GM18909 (cell line): Measurements from ENCODE around the gene C22orf31.

Experiments
- ATAC-seq: cut with Tn5 transposase; IDR thresholded peaks from one replicate; pipeline ENCODE4 v1.9.1; 2021; ENCODE audit warnings: mild to moderate bottlenecking; ENCODE audit not compliant: unreplicated experiment, poor library complexity

The C22orf31 gene

GRCh38 chr22:29082826-29083545 lies 21.4 kb upstream of the C22orf31 start:
- ATAC-seq: no peak

GRCh38 chr22:29081517-29082236 lies 20.0 kb upstream of the C22orf31 start:
- ATAC-seq: no peak

DNA sequence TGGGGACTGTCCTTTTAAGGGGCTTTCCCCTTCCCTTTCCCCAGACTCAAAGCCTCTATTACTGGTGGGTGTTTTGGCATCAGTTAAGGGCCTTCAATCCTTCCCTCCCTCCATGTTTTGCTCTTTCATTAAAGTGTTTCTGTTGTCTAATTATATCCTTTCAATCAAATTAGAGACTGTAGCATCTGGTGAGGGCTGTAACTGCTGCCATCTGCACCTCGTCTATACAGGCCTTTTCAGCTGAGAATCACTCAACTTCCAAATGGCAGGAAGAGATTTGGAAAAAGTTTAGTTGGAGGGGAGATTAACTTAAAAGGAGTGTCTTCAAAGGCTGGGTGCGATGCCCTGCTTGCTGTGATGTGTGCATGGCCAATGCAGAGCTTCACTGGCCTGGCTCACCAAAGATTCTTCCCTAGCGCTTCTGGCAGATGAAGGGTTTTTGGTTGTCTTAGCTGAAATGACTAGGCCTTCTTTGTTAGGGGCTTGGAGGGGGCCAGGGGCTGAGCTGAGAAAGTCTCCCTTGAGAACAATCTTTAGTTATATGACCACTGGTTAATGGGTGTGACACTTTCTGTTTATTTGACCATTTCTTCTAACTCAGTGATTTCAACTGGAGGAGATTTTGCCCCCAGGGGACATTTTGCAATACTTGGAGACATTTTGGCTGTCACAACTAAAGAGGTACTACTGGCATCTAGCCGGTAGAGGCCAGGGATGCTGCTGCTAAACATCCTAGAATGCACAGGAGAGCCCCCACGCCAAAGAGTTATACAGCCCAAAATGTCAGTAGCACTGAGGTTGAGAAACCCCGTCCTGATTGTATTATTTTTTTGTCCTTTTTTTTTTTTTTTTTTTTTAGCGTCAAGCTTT lies 18.7 kb upstream of the C22orf31 start:
- ATAC-seq: no peak

DNA sequence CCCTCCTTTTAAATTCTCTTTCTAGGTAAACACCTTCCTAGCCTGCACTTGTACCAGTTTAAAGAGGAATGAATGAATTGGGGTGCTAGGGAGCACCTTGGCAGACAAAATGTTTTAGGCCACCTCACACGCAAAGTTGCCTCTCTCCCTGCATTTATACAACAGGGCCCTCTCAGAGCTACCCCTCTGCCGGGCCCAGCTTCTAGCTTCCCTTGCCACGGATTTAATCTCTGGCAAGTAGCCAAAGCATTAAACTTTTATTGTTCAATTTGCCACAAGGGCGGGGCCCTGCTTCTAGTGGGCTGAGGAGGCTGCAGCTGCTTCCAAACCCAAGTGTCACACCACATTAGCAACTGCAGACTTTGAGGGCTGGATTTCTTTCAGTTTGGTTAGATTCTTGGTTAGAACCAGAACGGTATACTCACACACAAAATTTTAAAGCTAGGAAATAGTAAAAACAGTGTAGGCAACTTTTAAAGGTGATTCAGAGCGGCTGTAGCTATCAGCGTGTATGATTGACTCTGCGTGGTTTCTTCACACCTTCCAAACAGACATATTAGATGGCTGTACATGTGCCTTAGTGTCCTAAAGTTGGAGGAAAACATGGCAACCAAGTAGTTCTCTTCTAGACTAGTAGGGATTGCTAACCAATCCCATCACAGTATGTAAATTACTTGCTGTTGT lies 17.7 kb upstream of the C22orf31 start:
- no peak for ATAC-seq

- ATAC-seq: no peak
These were observed 17.2 kb upstream of the C22orf31 start for GRCh38 chr22:29078869-29079207.

- no peak for ATAC-seq
These were observed 16.6 kb upstream of the C22orf31 start for GRCh38 chr22:29078036-29078868.

GRCh38 chr22:29074276-29074772 lies 12.7 kb upstream of the C22orf31 start:
- no peak for ATAC-seq

DNA sequence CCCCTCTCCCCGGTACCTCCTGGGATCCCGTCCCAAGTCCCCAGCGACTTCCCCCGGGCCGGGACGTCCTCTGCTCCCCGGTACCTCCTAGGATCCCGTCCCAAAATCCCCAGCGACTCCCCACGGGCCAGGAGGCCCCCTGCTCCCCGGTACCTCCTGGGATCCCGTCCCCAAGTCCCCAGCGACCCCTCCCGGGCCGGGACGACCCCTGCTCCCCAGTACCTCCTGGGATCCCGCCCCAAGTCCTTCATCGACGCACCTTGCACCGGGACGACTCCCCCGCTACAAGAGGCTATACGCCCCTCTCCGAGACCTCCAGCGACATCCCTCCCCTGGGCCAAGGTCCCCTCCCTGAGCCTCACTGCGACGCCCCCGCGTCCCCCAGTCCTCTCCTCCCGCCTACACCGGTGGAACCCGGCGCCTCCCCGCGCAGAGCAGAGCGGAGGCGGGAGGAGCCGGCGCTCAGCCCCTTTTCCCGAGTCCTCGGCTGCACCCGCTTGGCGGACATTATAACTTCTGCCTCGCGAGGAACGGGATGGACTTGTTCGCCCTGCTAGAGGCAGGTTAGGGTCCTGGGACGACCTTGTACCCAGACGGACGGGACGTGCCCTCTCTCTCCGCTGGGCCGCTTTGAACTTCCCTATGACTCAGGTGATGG lies 12.1 kb upstream of the C22orf31 start:
- no peak for ATAC-seq

DNA sequence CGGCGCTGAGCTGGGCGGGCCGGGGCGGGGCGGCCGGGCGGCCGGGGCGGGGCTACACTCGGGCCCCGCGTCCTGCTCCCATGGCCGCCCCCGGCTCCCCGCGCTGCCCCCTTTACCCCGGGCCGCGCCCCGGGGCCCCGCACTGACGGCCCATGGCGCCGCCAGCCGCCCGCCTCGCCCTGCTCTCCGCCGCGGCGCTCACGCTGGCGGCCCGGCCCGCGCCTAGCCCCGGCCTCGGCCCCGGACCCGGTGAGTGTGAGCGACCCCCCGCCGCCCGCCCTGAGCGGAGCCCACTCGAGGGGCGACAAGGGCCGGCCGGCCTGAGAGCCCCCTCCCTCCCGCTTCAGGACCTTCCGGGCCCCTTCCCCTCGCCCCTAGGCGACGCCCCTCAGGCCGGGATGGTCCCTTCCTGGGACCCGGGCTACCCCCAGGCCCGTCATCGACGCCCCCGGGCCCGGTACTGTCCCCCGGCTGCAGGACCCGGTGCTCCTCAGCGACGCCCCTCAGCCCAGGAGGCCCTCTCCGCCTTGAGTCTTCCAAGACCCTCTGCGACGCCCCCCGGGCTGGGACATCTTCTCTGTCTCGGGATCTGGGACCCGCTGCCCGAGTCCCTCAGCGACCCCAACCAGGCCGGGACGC lies 11.5 kb upstream of the C22orf31 start, which contains the start of gene KREMEN1:
TSS of gene KREMEN1 (plus strand) at position 57 of the 639 bp plus-strand sequence. CDS start at position 153, 96 bp downstream.
- peak; percentile 25 for ATAC-seq

GRCh38 chr22:29072193-29072978 lies 10.8 kb upstream of the C22orf31 start:
- ATAC-seq: peak; percentile 82

GRCh38 chr22:29071261-29072045 lies 9.8 kb upstream of the C22orf31 start:
- ATAC-seq: no peak

DNA sequence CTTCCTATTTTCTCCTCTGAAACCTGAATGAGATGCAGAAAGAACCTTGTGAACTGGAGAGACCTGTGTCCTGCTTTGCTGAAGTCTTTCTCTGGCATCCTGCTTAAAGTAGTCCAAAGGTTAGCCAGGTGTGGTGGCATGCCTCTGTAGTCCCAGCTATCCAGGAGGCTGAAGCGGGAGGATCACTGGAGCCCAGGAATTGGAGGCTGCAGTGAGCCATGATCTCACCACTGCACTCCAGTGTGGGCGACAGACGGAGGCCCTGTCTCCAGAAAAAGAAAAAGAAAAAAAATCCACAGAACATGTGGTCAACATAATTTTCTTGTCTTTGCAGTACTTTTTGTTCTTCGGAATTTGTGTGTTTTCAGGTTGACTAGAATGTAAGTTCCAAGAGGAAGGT lies 8.9 kb upstream of the C22orf31 start:
- no peak for ATAC-seq

DNA sequence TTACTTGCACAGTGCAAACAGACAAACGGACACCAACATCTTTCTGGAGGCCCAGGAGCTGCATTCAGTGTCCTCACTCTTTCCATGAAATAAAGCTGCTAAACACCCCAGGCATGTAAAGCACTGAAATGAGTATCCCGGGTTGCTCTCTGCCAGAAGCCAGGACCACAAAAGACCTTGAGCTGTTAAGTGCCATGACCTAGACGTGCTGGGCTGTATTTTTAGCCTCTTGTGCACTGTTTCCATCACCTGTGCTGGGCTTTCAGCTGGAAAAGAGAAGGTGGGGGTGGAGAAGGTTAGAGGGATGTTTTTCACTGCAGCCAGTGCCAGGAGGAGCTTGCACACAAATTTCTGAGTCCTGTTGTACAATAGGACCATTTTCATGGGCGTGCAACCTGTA lies 7.8 kb upstream of the C22orf31 start:
- no peak for ATAC-seq

- no peak for ATAC-seq
These were observed 4.0 kb upstream of the C22orf31 start for GRCh38 chr22:29065468-29066190.

GRCh38 chr22:29062286-29062821 lies 723 bp upstream of the C22orf31 start:
- no peak for ATAC-seq

DNA sequence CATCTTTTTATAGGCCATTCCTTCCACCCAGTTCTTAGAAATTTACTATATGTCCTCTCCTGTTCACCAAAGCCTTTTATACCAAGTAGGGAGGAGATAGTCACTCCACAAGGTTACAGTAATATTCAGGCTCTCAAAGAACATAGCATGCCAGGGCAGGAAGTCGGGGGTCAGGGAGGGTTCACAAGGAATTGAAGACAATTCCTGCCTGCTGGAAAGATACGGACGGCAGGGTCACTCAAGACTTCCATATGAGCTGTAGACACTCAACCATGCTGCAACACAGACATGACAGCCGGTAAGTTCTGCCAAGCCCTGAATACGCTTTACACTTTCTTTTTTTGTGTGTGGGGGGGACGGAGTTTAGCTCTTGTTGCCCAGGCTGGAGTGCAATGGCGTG lies 700 bp downstream of the C22orf31 start:
- no peak for ATAC-seq
